ENCODE results near the gene RPL4. TPM values are rescaled to one million over a fixed set of nuclear protein-coding genes. Genes with fewer than 3 reads are reported as not detected.
A peak's percentile ranks its signal among the peaks of the same experiment; 100 is the strongest.

Gene RPL4
- total and polyA plus RNA-seq, 9 of the 15 experiments (the other 6 are each of a cell fraction or from before 2014, with no cell fraction given) = 2,055 to 7,760 (median 5,069) TPM

DNA sequence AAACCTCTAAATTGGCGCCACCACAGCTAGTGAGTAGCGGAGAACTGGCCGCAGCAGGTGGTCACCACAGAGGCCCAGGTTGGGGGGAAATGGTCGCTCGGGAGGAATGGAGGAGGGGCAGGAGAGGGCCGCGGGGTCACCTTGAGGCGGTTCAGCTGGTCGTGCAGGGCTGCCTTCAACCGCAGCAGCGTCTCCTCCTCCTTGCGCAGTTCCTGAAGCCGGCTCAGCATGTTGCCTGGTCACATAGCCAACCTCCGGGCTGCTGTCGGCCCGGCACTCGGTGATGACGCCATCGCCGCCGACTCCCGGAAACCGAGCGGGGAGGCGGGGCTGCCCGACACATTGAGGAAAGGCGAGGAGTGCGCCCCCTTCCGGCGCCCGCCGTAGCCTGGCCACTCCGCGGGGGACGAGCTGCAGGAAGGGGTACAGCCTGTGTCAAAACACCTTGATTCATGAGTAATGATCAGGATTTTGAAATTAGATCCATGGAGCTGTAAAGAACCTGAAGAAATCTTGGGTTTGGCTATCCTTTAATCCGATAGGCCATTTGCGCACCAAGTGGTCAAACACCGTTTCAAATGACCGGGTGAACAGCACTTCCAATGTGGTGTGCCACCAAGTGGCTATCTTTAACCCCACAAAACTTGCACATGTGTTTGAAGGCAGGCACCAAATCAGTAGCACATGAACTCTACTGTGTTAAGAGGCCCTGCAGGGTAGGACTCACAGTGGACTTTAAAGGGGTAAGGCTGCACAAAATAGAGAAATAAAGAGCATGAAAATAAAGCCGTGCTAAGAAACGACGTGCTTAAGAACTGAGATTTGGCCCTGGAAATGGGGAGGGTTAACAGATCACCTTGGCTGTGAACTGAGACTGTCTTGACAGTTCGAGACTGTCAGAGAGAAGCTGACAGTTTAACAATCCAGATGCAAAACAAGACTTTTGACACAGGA, 6.9 kb downstream of the RPL4 start, which contains the start of gene SNAPC5:
Gene SNAPC5, minus strand, starts transcription at position 261 of the 954 bp plus-strand sequence. Its CDS starts 31 bp downstream, at position 230.
- ATAC-seq (peak; percentile 92), DNase-seq (ENCODE audit: extremely low read depth in 1 of 4, low spot score in 3 of 4) (peak; percentile 84 to 97 (median 88)), FAIRE-seq (peak; percentile 81)
- Histone ChIP-seq H3K27me3 (ENCODE audit: control insufficient read depth in 2 of 2, insufficient read depth in 2 of 2, low read length in 2 of 2) (no peaks in the 10 kb centered on the region), H3K36me3 (ENCODE audit: control insufficient read depth, insufficient read depth, low read length) (peaks cover 90% of the 10 kb centered on the region), H3K79me2 (ENCODE audit: control insufficient read depth, insufficient read depth, low read length) (peaks cover 66% of the 10 kb centered on the region), H3K9me3 (replicated peaks; ENCODE audit: control insufficient read depth, insufficient read depth, low read depth, low read length) (no peaks in the 10 kb centered on the region), H3K4me1 (replicated peaks in 1 of 2; ENCODE audit: control insufficient read depth in 2 of 2, insufficient read depth in 2 of 2, low read length in 2 of 2) (peaks cover 5 to 13% of the 10 kb centered on the region in 2 experiments), H3K9ac (ENCODE audit: insufficient read depth in 1 of 2, low read depth in 2 of 2, low read length in 2 of 2) (peak within 1 kb of the TSS; percentile 95), H3K4me2 (ENCODE audit: insufficient read depth, low read length) (peak within 1 kb of the TSS; percentile 92), H3K9me1 (ENCODE audit: control insufficient read depth, insufficient read depth, low read length) (no peaks in the 10 kb centered on the region), H3K27ac (ENCODE audit: extremely low read depth, low read depth, low read length) (peak within 1 kb of the TSS; percentile 93), H2AFZ (ENCODE audit: low read depth, low read length) (peak within 1 kb of the TSS; percentile 71), H4K20me1 (replicated peaks; ENCODE audit: control insufficient read depth, insufficient read depth, low read length) (peaks cover 24% of the 10 kb centered on the region), H3K4me3 (peak within 1 kb of the TSS; percentile 83)
- in situ Hi-C loops (cut with MboI) (no loop called here), intact Hi-C loops (cut with micrococcal nuclease) (loop anchor here (1.0 to 10.0 kb wide), 3 partner anchors 110 to 357 kb away; partner anchors contain the start of gene DIS3L)
- CTCF ChIA-PET (ENCODE audit: low intra/inter-chr PET ratio) = interaction anchor here (1.0 to 1.6 kb wide), 3 partner anchors 110 to 246 kb away, joined by 4 read pairs; no protein-coding TSS in a partner anchor
- BruUV-seq (replicated peaks) = TSS peak; percentile 36
- POLR2A ChIA-PET = interaction anchor here (0.6 to 2.1 kb wide), 25 partner anchors 8 to 1289 kb away, joined by 3 to 8 read pairs (median 3); partner anchors contain the start of genes MAP2K1 and TIPIN
- 1% methylated on average over 37 of the region's 43 CpGs for WGBS (ENCODE audit: insufficient coverage, low coverage, missing lambda C conversion rate)
- TF ChIP-seq RBFOX2 (IDR thresholded peaks at IDR 0.05; ENCODE audit: low read depth, low read length) (peak; percentile 96), ETV1 (tag; conservative IDR thresholded peaks at IDR 0.05; ENCODE audit: low read depth) (peak; percentile 79), CREM (IDR thresholded peaks at IDR 0.05; ENCODE audit: low read depth) (peak; percentile 99), FOSL1 (tag; conservative IDR thresholded peaks at IDR 0.05) (peak; percentile 50; the same call in 1 of the 2 replicates), ZNF347 (CRISPR knock-in tag; IDR thresholded peaks at IDR 0.05; ENCODE audit: low read depth) (no peak), ZNF121 (CRISPR knock-in tag; conservative IDR thresholded peaks at IDR 0.05) (no peak), HCFC1 (IDR thresholded peaks at IDR 0.05; ENCODE audit: low read depth, low read length) (peak; percentile 83), MCM3 (IDR thresholded peaks at IDR 0.05) (no peak), SNRNP70 (optimal IDR thresholded peaks at IDR 0.05; ENCODE audit: low read depth, low read length) (no peak)
- TF ChIP-seq, protein P1, sequence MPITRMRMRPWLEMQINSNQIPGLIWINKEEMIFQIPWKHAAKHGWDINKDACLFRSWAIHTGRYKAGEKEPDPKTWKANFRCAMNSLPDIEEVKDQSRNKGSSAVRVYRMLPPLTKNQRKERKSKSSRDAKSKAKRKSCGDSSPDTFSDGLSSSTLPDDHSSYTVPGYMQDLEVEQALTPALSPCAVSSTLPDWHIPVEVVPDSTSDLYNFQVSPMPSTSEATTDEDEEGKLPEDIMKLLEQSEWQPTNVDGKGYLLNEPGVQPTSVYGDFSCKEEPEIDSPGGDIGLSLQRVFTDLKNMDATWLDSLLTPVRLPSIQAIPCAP (CRISPR knock-in tag; IDR thresholded peaks at IDR 0.05; ENCODE audit: borderline replicate concordance) = no peak
- TF ChIP-seq, protein P2, sequence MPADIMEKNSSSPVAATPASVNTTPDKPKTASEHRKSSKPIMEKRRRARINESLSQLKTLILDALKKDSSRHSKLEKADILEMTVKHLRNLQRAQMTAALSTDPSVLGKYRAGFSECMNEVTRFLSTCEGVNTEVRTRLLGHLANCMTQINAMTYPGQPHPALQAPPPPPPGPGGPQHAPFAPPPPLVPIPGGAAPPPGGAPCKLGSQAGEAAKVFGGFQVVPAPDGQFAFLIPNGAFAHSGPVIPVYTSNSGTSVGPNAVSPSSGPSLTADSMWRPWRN (IDR thresholded peaks at IDR 0.05; ENCODE audit: low read depth) = no peak
- TF ChIP-seq, protein P3, sequence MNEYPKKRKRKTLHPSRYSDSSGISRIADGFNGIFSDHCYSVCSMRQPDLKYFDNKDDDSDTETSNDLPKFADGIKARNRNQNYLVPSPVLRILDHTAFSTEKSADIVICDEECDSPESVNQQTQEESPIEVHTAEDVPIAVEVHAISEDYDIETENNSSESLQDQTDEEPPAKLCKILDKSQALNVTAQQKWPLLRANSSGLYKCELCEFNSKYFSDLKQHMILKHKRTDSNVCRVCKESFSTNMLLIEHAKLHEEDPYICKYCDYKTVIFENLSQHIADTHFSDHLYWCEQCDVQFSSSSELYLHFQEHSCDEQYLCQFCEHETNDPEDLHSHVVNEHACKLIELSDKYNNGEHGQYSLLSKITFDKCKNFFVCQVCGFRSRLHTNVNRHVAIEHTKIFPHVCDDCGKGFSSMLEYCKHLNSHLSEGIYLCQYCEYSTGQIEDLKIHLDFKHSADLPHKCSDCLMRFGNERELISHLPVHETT (CRISPR knock-in tag; conservative IDR thresholded peaks at IDR 0.05 in 1 of 2, IDR thresholded peaks at IDR 0.05 in 1 of 2) = peak in 1 of 2 experiments; percentile 90; a peak in 2 of 4 replicates
- TF ChIP-seq, protein P4, sequence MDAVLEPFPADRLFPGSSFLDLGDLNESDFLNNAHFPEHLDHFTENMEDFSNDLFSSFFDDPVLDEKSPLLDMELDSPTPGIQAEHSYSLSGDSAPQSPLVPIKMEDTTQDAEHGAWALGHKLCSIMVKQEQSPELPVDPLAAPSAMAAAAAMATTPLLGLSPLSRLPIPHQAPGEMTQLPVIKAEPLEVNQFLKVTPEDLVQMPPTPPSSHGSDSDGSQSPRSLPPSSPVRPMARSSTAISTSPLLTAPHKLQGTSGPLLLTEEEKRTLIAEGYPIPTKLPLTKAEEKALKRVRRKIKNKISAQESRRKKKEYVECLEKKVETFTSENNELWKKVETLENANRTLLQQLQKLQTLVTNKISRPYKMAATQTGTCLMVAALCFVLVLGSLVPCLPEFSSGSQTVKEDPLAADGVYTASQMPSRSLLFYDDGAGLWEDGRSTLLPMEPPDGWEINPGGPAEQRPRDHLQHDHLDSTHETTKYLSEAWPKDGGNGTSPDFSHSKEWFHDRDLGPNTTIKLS (IDR thresholded peaks at IDR 0.05; ENCODE audit: borderline replicate concordance, low read depth) = peak; percentile 58; the same call in 1 of the 2 replicates
- TF ChIP-seq, protein P5, sequence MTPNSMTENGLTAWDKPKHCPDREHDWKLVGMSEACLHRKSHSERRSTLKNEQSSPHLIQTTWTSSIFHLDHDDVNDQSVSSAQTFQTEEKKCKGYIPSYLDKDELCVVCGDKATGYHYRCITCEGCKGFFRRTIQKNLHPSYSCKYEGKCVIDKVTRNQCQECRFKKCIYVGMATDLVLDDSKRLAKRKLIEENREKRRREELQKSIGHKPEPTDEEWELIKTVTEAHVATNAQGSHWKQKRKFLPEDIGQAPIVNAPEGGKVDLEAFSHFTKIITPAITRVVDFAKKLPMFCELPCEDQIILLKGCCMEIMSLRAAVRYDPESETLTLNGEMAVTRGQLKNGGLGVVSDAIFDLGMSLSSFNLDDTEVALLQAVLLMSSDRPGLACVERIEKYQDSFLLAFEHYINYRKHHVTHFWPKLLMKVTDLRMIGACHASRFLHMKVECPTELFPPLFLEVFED (CRISPR knock-in tag; conservative IDR thresholded peaks at IDR 0.05) = no peak; the same call in 1 of the 2 replicates
